Smooth muscle cell (in vitro differentiated cells): ENCODE results near the gene CASP12. TPM values are rescaled to one million over a fixed set of nuclear protein-coding genes. Genes with fewer than 3 reads are reported as not detected.

Source experiments
- DNase-seq: peaks from one replicate; lab custom pipeline; 2025; ENCODE audit not compliant: unreplicated experiment; lab: John Stamatoyannopoulos, UW
- H2AFZ ChIP-seq: fragments of 200-600 bp; sonication (generic); 2 replicates; pipeline ENCODE4 v1.6.0; 2016; ENCODE audit warnings: antibody characterized with exemption, low read depth, mild to moderate bottlenecking
- H3F3A ChIP-seq: fragments of 200-600 bp; sonication (generic); 2 replicates; pipeline ENCODE4 v1.6.0; 2017; ENCODE audit warnings: antibody characterized with exemption, low read depth
- H3K27ac ChIP-seq: fragments of 200-600 bp; sonication (generic); 2 replicates; pipeline ENCODE4 v1.5.1; 2016; ENCODE audit warnings: low read depth, mild to moderate bottlenecking
- H3K27me3 ChIP-seq: fragments of 200-600 bp; sonication (generic); 2 replicates; pipeline ENCODE4 v1.6.1; 2016; ENCODE audit warnings: low read depth, mild to moderate bottlenecking
- H3K36me3 ChIP-seq: fragments of 200-600 bp; sonication (generic); 2 replicates; pipeline ENCODE4 v1.5.1; 2016; ENCODE audit warnings: low read depth
- H3K4me1 ChIP-seq: fragments of 200-600 bp; sonication (generic); 2 replicates; pipeline ENCODE4 v1.5.1; 2016; ENCODE audit warnings: low read depth
- H3K4me2 ChIP-seq: fragments of 200-600 bp; sonication (generic); 2 replicates; pipeline ENCODE4 v1.6.0; 2016; ENCODE audit warnings: mild to moderate bottlenecking
- H3K4me3 ChIP-seq: fragments of 200-600 bp; sonication (generic); 2 replicates; pipeline ENCODE4 v1.5.1; 2016; ENCODE audit warnings: mild to moderate bottlenecking
- H3K79me2 ChIP-seq: fragments of 200-600 bp; sonication (generic); 2 replicates; pipeline ENCODE4 v1.6.0; 2016; ENCODE audit warnings: low read depth, mild to moderate bottlenecking
- H3K9ac ChIP-seq: fragments of 200-600 bp; sonication (generic); 2 replicates; pipeline ENCODE4 v1.6.0; 2016; ENCODE audit warnings: low read depth
- H3K9me3 ChIP-seq: fragments of 200-600 bp; sonication (generic); replicated peaks from 2 replicates; pipeline ENCODE4 v1.5.1; 2016; ENCODE audit warnings: low read depth
- H4K20me1 ChIP-seq: fragments of 200-600 bp; sonication (generic); 2 replicates; pipeline ENCODE4 v1.6.0; 2016; ENCODE audit warnings: low read depth
- WGBS: methylation state at CpG from one replicate; pipeline ENCODE4 v1.1.7; 2016; ENCODE audit warnings: low lambda C conversion rate; 5-methylcytosine and 5-hydroxymethylcytosine counted together
- polyA plus RNA-seq: library from polyadenylated mRNA; unstranded; fragments of >200 nt; fragmentation: Nextera tagmentation; extraction: Ambion mirVana; gene quantifications from 2 replicates; pipeline ENCODE4 v1.2.1, GENCODE V29; 2016
- total RNA-seq: library from RNA; depleted of rRNA; stranded (reverse); fragments of >200 nt; gene quantifications from 2 replicates; pipeline ENCODE4 v1.2.3, GENCODE V29; 2014
- TF ChIP-seq, protein P1 (sequence below): fragments of 200-600 bp; sonication (generic); IDR thresholded peaks from 2 replicates; pipeline ENCODE4 v1.5.1; 2017; ENCODE audit warnings: borderline replicate concordance, mild to moderate bottlenecking, antibody characterized with exemption; ENCODE audit not compliant: insufficient read depth, poor library complexity, severe bottlenecking

The CASP12 gene
- total and polyA plus RNA-seq, 2 experiments from 2014 or later, result 0.23 TPM; not detected in 1

GRCh38 chr11:104905271-104905670 lies 7.0 kb upstream of the CASP12 start:
- Histone ChIP-seq H4K20me1 (no peaks in the 10 kb centered on the region), H3K4me1 (no peaks in the 10 kb centered on the region), H3K27me3 (no peaks in the 10 kb centered on the region), H3K36me3 (no peaks in the 10 kb centered on the region), H3K79me2 (no peaks in the 10 kb centered on the region), H3K9me3 (no peaks in the 10 kb centered on the region), H2AFZ (no peak overlapping the region), H3K27ac (no peak overlapping the region), H3F3A (no peaks in the 10 kb centered on the region), H3K4me2 (no peak overlapping the region), H3K9ac (no peak overlapping the region), H3K4me3 (no peak overlapping the region)
- no peak for DNase-seq
- TF ChIP-seq, protein P1, sequence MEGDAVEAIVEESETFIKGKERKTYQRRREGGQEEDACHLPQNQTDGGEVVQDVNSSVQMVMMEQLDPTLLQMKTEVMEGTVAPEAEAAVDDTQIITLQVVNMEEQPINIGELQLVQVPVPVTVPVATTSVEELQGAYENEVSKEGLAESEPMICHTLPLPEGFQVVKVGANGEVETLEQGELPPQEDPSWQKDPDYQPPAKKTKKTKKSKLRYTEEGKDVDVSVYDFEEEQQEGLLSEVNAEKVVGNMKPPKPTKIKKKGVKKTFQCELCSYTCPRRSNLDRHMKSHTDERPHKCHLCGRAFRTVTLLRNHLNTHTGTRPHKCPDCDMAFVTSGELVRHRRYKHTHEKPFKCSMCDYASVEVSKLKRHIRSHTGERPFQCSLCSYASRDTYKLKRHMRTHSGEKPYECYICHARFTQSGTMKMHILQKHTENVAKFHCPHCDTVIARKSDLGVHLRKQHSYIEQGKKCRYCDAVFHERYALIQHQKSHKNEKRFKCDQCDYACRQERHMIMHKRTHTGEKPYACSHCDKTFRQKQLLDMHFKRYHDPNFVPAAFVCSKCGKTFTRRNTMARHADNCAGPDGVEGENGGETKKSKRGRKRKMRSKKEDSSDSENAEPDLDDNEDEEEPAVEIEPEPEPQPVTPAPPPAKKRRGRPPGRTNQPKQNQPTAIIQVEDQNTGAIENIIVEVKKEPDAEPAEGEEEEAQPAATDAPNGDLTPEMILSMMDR, result no peak
- WGBS, result 86% methylated on average over 4 of the region's 4 CpGs

GRCh38 chr11:104899226-104899625 lies 966 bp upstream of the CASP12 start:
- TF ChIP-seq, protein P1, result no peak
- H3K79me2 ChIP-seq, result no peaks in the 10 kb centered on the region
- no peak overlapping the region for H3K9ac ChIP-seq
- no peaks in the 10 kb centered on the region for H3K9me3 ChIP-seq
- no peak overlapping the region for H2AFZ ChIP-seq
- H3K4me3 ChIP-seq, result no peak overlapping the region
- H3K4me2 ChIP-seq, result no peak overlapping the region
- no peaks in the 10 kb centered on the region for H3F3A ChIP-seq
- no peaks in the 10 kb centered on the region for H3K27me3 ChIP-seq
- H4K20me1 ChIP-seq, result no peaks in the 10 kb centered on the region
- H3K36me3 ChIP-seq, result no peaks in the 10 kb centered on the region
- no peak for DNase-seq
- H3K4me1 ChIP-seq, result no peaks in the 10 kb centered on the region
- H3K27ac ChIP-seq, result no peak overlapping the region

DNA sequence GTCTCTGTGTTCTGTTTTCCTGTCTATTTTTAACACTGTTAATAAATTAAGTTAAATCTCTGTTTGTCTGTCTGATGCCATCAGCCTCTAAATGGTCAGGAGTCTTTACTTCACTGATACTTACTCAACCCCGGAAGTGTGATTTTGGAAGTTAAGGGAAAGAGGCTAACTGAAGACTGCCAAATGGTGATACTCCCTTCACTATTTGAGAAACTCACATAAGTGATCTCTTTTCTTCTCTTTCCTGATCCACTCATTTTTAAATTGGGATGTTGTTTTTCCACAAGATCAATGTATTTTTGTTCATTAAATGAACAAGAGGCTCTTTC lies 389 bp upstream of the CASP12 start:
- H3K4me2 ChIP-seq, result peak overlapping the region; percentile 49
- 73% methylated on average over 1 of the region's 1 CpG for WGBS

GRCh38 chr11:104895634-104896033 lies 2.6 kb downstream of the CASP12 start:
- H2AFZ ChIP-seq, result no peak overlapping the region
- H3K4me2 ChIP-seq, result no peak overlapping the region
- no peaks in the 10 kb centered on the region for H3K36me3 ChIP-seq
- no peaks in the 10 kb centered on the region for H3K27me3 ChIP-seq
- H3K79me2 ChIP-seq, result no peaks in the 10 kb centered on the region
- no peak overlapping the region for H3K27ac ChIP-seq
- peaks cover 6% of the 10 kb centered on the region for H3F3A ChIP-seq
- H3K9ac ChIP-seq, result no peak overlapping the region
- 76% methylated on average over 2 of the region's 2 CpGs for WGBS
- no peaks in the 10 kb centered on the region for H3K9me3 ChIP-seq
- no peak for DNase-seq
- no peaks in the 10 kb centered on the region for H3K4me1 ChIP-seq
- H4K20me1 ChIP-seq, result no peaks in the 10 kb centered on the region
- no peak overlapping the region for H3K4me3 ChIP-seq
- TF ChIP-seq, protein P1, result no peak

More for the DNA sequence above, 389 bp upstream of the CASP12 start:
- no peak overlapping the region for H3K9ac ChIP-seq
- no peak overlapping the region for H3K4me3 ChIP-seq
- H4K20me1 ChIP-seq, result no peaks in the 10 kb centered on the region
- no peak overlapping the region for H3K27ac ChIP-seq
- H3K79me2 ChIP-seq, result no peaks in the 10 kb centered on the region
- H3F3A ChIP-seq, result no peaks in the 10 kb centered on the region
- TF ChIP-seq, protein P1, result no peak
- no peaks in the 10 kb centered on the region for H3K36me3 ChIP-seq
- no peaks in the 10 kb centered on the region for H3K9me3 ChIP-seq
- H3K27me3 ChIP-seq, result no peaks in the 10 kb centered on the region
- peak overlapping the region; percentile 68 for H2AFZ ChIP-seq
- no peak for DNase-seq
- H3K4me1 ChIP-seq, result no peaks in the 10 kb centered on the region
